ENCODE results near the gene TRIM14. TPM values are rescaled to one million over a fixed set of nuclear protein-coding genes. Genes with fewer than 3 reads are reported as not detected.

Gene TRIM14
- total RNA-seq, 1 experiment from 2014 or later: 11.9 TPM

DNA sequence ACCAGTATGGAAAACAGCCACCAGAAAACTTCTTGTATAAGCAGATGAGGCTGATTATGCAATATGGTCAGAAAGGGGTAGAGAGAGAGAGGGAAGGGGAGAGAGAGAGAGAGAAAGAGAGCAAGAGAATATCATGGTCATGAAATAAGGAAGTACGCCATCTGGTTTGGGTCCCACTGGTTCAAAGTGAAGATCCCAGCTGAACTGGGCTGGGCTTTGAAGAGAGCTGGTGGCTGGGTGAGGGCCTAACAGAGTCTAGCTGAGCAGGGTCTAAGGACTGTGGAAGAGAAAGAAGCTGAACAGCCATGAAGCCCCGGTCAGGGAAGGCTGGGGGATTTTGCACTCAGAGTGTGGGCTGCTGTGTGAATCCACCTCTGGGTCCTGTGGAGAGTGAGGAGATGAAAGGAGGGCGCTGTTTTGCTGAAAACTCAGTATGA lies 14.6 kb downstream of the TRIM14 start:
- POLR2A ChIA-PET: no interaction called here
- ATAC-seq (no peak), DNase-seq (ENCODE audit: low spot score) (no peak)
- no peak overlapping the region; the same call in 1 of the 2 replicates for H3K27ac Mint-ChIP-seq
- peaks cover 5% of the 10 kb centered on the region; the same call in 1 of the 2 replicates for H3K36me3 Mint-ChIP-seq
- H3K4me1 Mint-ChIP-seq: peaks cover 22% of the 10 kb centered on the region
- TF ChIP-seq RORB (CRISPR knock-in tag; IDR thresholded peaks at IDR 0.05) (no peak), ZNF219 (CRISPR knock-in tag; IDR thresholded peaks at IDR 0.05; ENCODE audit: borderline replicate concordance) (no peak), RELA (CRISPR knock-in tag; IDR thresholded peaks at IDR 0.05; ENCODE audit: borderline replicate concordance) (no peak), ZNF416 (CRISPR knock-in tag; IDR thresholded peaks at IDR 0.05) (no peak), CBFB (CRISPR knock-in tag; IDR thresholded peaks at IDR 0.05; ENCODE audit: low read depth) (no peak), ATF1 (CRISPR knock-in tag; IDR thresholded peaks at IDR 0.05) (no peak), KAT7 (CRISPR knock-in tag; IDR thresholded peaks at IDR 0.05; ENCODE audit: borderline replicate concordance) (no peak), TEAD1 (CRISPR knock-in tag; IDR thresholded peaks at IDR 0.05) (no peak), ZNF671 (CRISPR knock-in tag; IDR thresholded peaks at IDR 0.05) (no peak), HMGA2 (CRISPR knock-in tag; IDR thresholded peaks at IDR 0.05) (no peak), ETV6 (CRISPR knock-in tag; IDR thresholded peaks at IDR 0.05) (no peak)
- TF ChIP-seq, protein P1, sequence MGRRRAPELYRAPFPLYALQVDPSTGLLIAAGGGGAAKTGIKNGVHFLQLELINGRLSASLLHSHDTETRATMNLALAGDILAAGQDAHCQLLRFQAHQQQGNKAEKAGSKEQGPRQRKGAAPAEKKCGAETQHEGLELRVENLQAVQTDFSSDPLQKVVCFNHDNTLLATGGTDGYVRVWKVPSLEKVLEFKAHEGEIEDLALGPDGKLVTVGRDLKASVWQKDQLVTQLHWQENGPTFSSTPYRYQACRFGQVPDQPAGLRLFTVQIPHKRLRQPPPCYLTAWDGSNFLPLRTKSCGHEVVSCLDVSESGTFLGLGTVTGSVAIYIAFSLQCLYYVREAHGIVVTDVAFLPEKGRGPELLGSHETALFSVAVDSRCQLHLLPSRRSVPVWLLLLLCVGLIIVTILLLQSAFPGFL (CRISPR knock-in tag; IDR thresholded peaks at IDR 0.05; ENCODE audit: borderline replicate concordance): no peak
- TF ChIP-seq, protein P2, sequence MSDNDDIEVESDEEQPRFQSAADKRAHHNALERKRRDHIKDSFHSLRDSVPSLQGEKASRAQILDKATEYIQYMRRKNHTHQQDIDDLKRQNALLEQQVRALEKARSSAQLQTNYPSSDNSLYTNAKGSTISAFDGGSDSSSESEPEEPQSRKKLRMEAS (CRISPR knock-in tag; IDR thresholded peaks at IDR 0.05): no peak
- TF ChIP-seq, protein P3, sequence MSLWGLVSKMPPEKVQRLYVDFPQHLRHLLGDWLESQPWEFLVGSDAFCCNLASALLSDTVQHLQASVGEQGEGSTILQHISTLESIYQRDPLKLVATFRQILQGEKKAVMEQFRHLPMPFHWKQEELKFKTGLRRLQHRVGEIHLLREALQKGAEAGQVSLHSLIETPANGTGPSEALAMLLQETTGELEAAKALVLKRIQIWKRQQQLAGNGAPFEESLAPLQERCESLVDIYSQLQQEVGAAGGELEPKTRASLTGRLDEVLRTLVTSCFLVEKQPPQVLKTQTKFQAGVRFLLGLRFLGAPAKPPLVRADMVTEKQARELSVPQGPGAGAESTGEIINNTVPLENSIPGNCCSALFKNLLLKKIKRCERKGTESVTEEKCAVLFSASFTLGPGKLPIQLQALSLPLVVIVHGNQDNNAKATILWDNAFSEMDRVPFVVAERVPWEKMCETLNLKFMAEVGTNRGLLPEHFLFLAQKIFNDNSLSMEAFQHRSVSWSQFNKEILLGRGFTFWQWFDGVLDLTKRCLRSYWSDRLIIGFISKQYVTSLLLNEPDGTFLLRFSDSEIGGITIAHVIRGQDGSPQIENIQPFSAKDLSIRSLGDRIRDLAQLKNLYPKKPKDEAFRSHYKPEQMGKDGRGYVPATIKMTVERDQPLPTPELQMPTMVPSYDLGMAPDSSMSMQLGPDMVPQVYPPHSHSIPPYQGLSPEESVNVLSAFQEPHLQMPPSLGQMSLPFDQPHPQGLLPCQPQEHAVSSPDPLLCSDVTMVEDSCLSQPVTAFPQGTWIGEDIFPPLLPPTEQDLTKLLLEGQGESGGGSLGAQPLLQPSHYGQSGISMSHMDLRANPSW (CRISPR knock-in tag; conservative IDR thresholded peaks at IDR 0.05; ENCODE audit: low read depth): no peak
- TF ChIP-seq, protein P4, sequence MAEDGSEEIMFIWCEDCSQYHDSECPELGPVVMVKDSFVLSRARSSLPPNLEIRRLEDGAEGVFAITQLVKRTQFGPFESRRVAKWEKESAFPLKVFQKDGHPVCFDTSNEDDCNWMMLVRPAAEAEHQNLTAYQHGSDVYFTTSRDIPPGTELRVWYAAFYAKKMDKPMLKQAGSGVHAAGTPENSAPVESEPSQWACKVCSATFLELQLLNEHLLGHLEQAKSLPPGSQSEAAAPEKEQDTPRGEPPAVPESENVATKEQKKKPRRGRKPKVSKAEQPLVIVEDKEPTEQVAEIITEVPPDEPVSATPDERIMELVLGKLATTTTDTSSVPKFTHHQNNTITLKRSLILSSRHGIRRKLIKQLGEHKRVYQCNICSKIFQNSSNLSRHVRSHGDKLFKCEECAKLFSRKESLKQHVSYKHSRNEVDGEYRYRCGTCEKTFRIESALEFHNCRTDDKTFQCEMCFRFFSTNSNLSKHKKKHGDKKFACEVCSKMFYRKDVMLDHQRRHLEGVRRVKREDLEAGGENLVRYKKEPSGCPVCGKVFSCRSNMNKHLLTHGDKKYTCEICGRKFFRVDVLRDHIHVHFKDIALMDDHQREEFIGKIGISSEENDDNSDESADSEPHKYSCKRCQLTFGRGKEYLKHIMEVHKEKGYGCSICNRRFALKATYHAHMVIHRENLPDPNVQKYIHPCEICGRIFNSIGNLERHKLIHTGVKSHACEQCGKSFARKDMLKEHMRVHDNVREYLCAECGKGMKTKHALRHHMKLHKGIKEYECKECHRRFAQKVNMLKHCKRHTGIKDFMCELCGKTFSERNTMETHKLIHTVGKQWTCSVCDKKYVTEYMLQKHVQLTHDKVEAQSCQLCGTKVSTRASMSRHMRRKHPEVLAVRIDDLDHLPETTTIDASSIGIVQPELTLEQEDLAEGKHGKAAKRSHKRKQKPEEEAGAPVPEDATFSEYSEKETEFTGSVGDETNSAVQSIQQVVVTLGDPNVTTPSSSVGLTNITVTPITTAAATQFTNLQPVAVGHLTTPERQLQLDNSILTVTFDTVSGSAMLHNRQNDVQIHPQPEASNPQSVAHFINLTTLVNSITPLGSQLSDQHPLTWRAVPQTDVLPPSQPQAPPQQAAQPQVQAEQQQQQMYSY (CRISPR knock-in tag; IDR thresholded peaks at IDR 0.05): no peak
- TF ChIP-seq, protein P5, sequence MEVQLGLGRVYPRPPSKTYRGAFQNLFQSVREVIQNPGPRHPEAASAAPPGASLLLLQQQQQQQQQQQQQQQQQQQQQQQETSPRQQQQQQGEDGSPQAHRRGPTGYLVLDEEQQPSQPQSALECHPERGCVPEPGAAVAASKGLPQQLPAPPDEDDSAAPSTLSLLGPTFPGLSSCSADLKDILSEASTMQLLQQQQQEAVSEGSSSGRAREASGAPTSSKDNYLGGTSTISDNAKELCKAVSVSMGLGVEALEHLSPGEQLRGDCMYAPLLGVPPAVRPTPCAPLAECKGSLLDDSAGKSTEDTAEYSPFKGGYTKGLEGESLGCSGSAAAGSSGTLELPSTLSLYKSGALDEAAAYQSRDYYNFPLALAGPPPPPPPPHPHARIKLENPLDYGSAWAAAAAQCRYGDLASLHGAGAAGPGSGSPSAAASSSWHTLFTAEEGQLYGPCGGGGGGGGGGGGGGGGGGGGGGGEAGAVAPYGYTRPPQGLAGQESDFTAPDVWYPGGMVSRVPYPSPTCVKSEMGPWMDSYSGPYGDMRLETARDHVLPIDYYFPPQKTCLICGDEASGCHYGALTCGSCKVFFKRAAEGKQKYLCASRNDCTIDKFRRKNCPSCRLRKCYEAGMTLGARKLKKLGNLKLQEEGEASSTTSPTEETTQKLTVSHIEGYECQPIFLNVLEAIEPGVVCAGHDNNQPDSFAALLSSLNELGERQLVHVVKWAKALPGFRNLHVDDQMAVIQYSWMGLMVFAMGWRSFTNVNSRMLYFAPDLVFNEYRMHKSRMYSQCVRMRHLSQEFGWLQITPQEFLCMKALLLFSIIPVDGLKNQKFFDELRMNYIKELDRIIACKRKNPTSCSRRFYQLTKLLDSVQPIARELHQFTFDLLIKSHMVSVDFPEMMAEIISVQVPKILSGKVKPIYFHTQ (CRISPR knock-in tag; IDR thresholded peaks at IDR 0.05): no peak
- no peaks in the 10 kb centered on the region for H3K9me3 Mint-ChIP-seq
- CTCF ChIA-PET: interaction anchor here (2.5 kb wide), 1 partner anchor 14 kb away, joined by 8 read pairs; the partner anchor contains the start of gene TRIM14
- no peak overlapping the region for H3K4me3 Mint-ChIP-seq
- no peaks in the 10 kb centered on the region for H3K27me3 Mint-ChIP-seq (ENCODE audit: low read depth)

Data from WTC11 (cell line).